WTC11 (cell line): ENCODE results near the gene EYS.

ENCODE experiments used
- FOXP1 ChIP-seq: sonication (generic); formaldehyde crosslinking; IDR thresholded peaks from 2 replicates; pipeline ENCODE4 v1.8.0; 2022; ENCODE audit warnings: missing genetic modification reagents, mild to moderate bottlenecking, moderate library complexity, borderline replicate concordance
- ZNF423 ChIP-seq: fragments of 250-450 bp; sonication (Bioruptor Pico); IDR thresholded peaks from 2 replicates; pipeline ENCODE4 v2.1.2; 2022; ENCODE audit warnings: mild to moderate bottlenecking, moderate library complexity

GRCh38 chr6:63742060-63742459 is 1965.0 kb downstream of the EYS start:
- TF ChIP-seq FOXP1 (CRISPR knock-in tag), result no peak
- no peak for TF ChIP-seq ZNF423 (CRISPR knock-in tag)
